Effector memory CD8-positive, alpha-beta T cell (primary cell): ENCODE results near the gene IFIT1B.
"Not testable (repeated sequence)": the region's sequence is repeated elsewhere in the genome, so short reads cannot be mapped to it uniquely, and the experiment has no call there.

Experiments used
- ATAC-seq: fragments of 150-1000 bp; cut with Tn5 transposase; replicated peaks from 2 replicates; pipeline ENCODE4 v1.10.0; 2021; ENCODE audit warnings: mild to moderate bottlenecking, moderate library complexity
- DNase-seq, 3 experiments: peaks; one replicate each; pipeline ENCODE4 v3.0.0; 2021
- H3K27ac Mint-ChIP-seq, 2 donors: one replicate each; pipeline ENCODE4 v1.8.0; 2022; ENCODE audit warnings: mild to moderate bottlenecking in 2 of 2, mixed read lengths in 2 of 2, moderate library complexity in 2 of 2
- H3K27me3 Mint-ChIP-seq, 2 donors: one replicate each; pipeline ENCODE4 v1.8.0; 2022; ENCODE audit warnings: mixed read lengths in 2 of 2
- H3K36me3 Mint-ChIP-seq: one replicate; pipeline ENCODE4 v1.8.0; 2022; ENCODE audit warnings: mild to moderate bottlenecking, moderate library complexity, mixed read lengths; ENCODE audit not compliant: insufficient read depth
- H3K4me1 Mint-ChIP-seq, 2 donors: one replicate each; pipeline ENCODE4 v1.8.0; 2022; ENCODE audit warnings: low read depth in 2 of 2, mixed read lengths in 2 of 2
- H3K4me3 Mint-ChIP-seq, 2 donors: one replicate each; pipeline ENCODE4 v1.8.0; 2022; ENCODE audit warnings: mild to moderate bottlenecking in 2 of 2, mixed read lengths in 2 of 2, moderate library complexity in 2 of 2
- H3K9me3 Mint-ChIP-seq, 2 donors: one replicate each; pipeline ENCODE4 v1.8.0; 2022; ENCODE audit warnings: mixed read lengths in 2 of 2

Gene IFIT1B

GRCh38 chr10:89398003-89398749 is 20.3 kb downstream of the IFIT1B start:
- ATAC-seq: no peak
- H3K4me1 Mint-ChIP-seq: peaks cover 3 to 4% of the 10 kb centered on the region in 2 donors
- no peak overlapping the region for H3K4me3 Mint-ChIP-seq
- DNase-seq: no peak
- no peak overlapping the region for H3K27ac Mint-ChIP-seq
- H3K9me3 Mint-ChIP-seq: no peaks in the 10 kb centered on the region
- no peaks in the 10 kb centered on the region for H3K27me3 Mint-ChIP-seq
- no peaks in the 10 kb centered on the region for H3K36me3 Mint-ChIP-seq

- H3K27ac Mint-ChIP-seq: no peak overlapping the region
- no peak overlapping the region for H3K4me3 Mint-ChIP-seq
- no peaks in the 10 kb centered on the region for H3K9me3 Mint-ChIP-seq
- no peaks in the 10 kb centered on the region for H3K27me3 Mint-ChIP-seq
- ATAC-seq: no peak
- H3K4me1 Mint-ChIP-seq: peaks cover 3 to 6% of the 10 kb centered on the region in 2 donors
- H3K36me3 Mint-ChIP-seq: no peaks in the 10 kb centered on the region
- no peak for DNase-seq
Observed at GRCh38 chr10:89399956-89400355, 22.1 kb downstream of the IFIT1B start.

- Mint-ChIP-seq H3K4me1 (peaks cover 0 to 2% of the 10 kb centered on the region in 2 donors), H3K36me3 (no peaks in the 10 kb centered on the region), H3K27ac (no peak overlapping the region)
Observed at GRCh38 chr10:89403043-89403442, 25.2 kb downstream of the IFIT1B start.

GRCh38 chr10:89404104-89405047 is 26.5 kb downstream of the IFIT1B start:
- H3K27ac Mint-ChIP-seq: peak overlapping the region in 1 of 2 donors; percentile 75
- no peaks in the 10 kb centered on the region for H3K36me3 Mint-ChIP-seq
- no peaks in the 10 kb centered on the region for H3K9me3 Mint-ChIP-seq
- no peak for DNase-seq
- peaks cover 0 to 2% of the 10 kb centered on the region in 2 donors for H3K4me1 Mint-ChIP-seq
- H3K4me3 Mint-ChIP-seq: no peak overlapping the region
- no peaks in the 10 kb centered on the region for H3K27me3 Mint-ChIP-seq
- ATAC-seq: no peak

More at GRCh38 chr10:89403043-89403442, 25.2 kb downstream of the IFIT1B start:
- Mint-ChIP-seq H3K4me3 (no peak overlapping the region), H3K9me3 (no peaks in the 10 kb centered on the region), H3K27me3 (no peaks in the 10 kb centered on the region)
- DNase-seq (no peak), ATAC-seq (no peak)

- H3K9me3 Mint-ChIP-seq, H3K4me1 Mint-ChIP-seq, H3K4me3 Mint-ChIP-seq, H3K36me3 Mint-ChIP-seq, ATAC-seq, DNase-seq, H3K27ac Mint-ChIP-seq, H3K27me3 Mint-ChIP-seq: not testable (repeated sequence)
Observed at GRCh38 chr10:89406178-89406577, 28.3 kb downstream of the IFIT1B start.

- H3K27me3 Mint-ChIP-seq, H3K4me1 Mint-ChIP-seq, H3K36me3 Mint-ChIP-seq, H3K4me3 Mint-ChIP-seq, H3K9me3 Mint-ChIP-seq, ATAC-seq, H3K27ac Mint-ChIP-seq, DNase-seq: not testable (repeated sequence)
Observed at GRCh38 chr10:89407792-89408191, 29.9 kb downstream of the IFIT1B start.

GRCh38 chr10:89409282-89409681 is 31.4 kb downstream of the IFIT1B start:
- H3K27me3 Mint-ChIP-seq, H3K36me3 Mint-ChIP-seq, H3K27ac Mint-ChIP-seq, DNase-seq, ATAC-seq, H3K9me3 Mint-ChIP-seq, H3K4me3 Mint-ChIP-seq: not testable (repeated sequence)
- H3K4me1 Mint-ChIP-seq: peaks cover 8 to 12% of the 10 kb centered on the region in 2 donors

- H3K9me3 Mint-ChIP-seq, H3K27me3 Mint-ChIP-seq, DNase-seq, H3K36me3 Mint-ChIP-seq, H3K4me3 Mint-ChIP-seq, ATAC-seq: not testable (repeated sequence)
- H3K4me1 Mint-ChIP-seq: peaks cover 12 to 16% of the 10 kb centered on the region in 2 donors
- peak overlapping the region in 1 of 2 donors; percentile 81 for H3K27ac Mint-ChIP-seq
Observed at GRCh38 chr10:89410551-89410950, 32.7 kb downstream of the IFIT1B start.

- not testable (repeated sequence) for ATAC-seq, H3K4me3 Mint-ChIP-seq, H3K9me3 Mint-ChIP-seq, DNase-seq, H3K27me3 Mint-ChIP-seq
- H3K27ac Mint-ChIP-seq: peak overlapping the region in 1 of 2 donors; percentile 81
- H3K36me3 Mint-ChIP-seq: peaks cover 12% of the 10 kb centered on the region
- H3K4me1 Mint-ChIP-seq: peaks cover 16 to 21% of the 10 kb centered on the region in 2 donors
Observed at GRCh38 chr10:89411135-89411534, 33.3 kb downstream of the IFIT1B start.

- H3K9me3 Mint-ChIP-seq, ATAC-seq, H3K27me3 Mint-ChIP-seq, DNase-seq: not testable (repeated sequence)
- peak overlapping the region in 1 of 2 donors; percentile 31 for H3K27ac Mint-ChIP-seq
- H3K36me3 Mint-ChIP-seq: peaks cover 16% of the 10 kb centered on the region
- peaks cover 24 to 32% of the 10 kb centered on the region in 2 donors for H3K4me1 Mint-ChIP-seq
- peak overlapping the region; percentile 8 to 14 for H3K4me3 Mint-ChIP-seq
Observed at GRCh38 chr10:89412276-89412675, 34.4 kb downstream of the IFIT1B start.

GRCh38 chr10:89413398-89413912 is 35.6 kb downstream of the IFIT1B start:
- no peak for DNase-seq
- Mint-ChIP-seq H3K36me3 (peaks cover 28% of the 10 kb centered on the region), H3K4me3 (peak overlapping the region; percentile 92 to 94), H3K27ac (peak overlapping the region; percentile 98 to 100), H3K4me1 (peaks cover 31 to 43% of the 10 kb centered on the region in 2 donors), H3K9me3 (no peaks in the 10 kb centered on the region), H3K27me3 (no peaks in the 10 kb centered on the region)
- ATAC-seq: no peak

GRCh38 chr10:89414146-89414878 is 36.5 kb downstream of the IFIT1B start, which contains the start of gene IFIT5:
TSS of gene IFIT5 (plus strand) at chr10:89414568. CDS start at chr10:89414799, 231 bp downstream.
- DNase-seq: peak; percentile 51 to 68 (median 60)
- peak within 1 kb of the TSS; percentile 98 to 100 for H3K27ac Mint-ChIP-seq
- H3K4me3 Mint-ChIP-seq: peak within 1 kb of the TSS; percentile 92 to 94
- peaks cover 31 to 44% of the 10 kb centered on the region in 2 donors for H3K4me1 Mint-ChIP-seq
- no peaks in the 10 kb centered on the region for H3K27me3 Mint-ChIP-seq
- H3K36me3 Mint-ChIP-seq: peaks cover 32% of the 10 kb centered on the region
- peak; percentile 81 for ATAC-seq
- no peaks in the 10 kb centered on the region for H3K9me3 Mint-ChIP-seq
